ENCODE results near the gene GNMT.

GNMT gene

GRCh38 chr6:42935322-42935721 is 25.2 kb upstream of the GNMT start:
- ChIA-PET CTCF (no interaction called here), POLR2A (no interaction called here)
- DNase-seq (ENCODE audit: extremely low spot score), result no peak
- TF ChIP-seq CTBP1 (IDR thresholded peaks at IDR 0.05; ENCODE audit: borderline replicate concordance), result no peak
- no peak for TF ChIP-seq HDGF (IDR thresholded peaks at IDR 0.05; ENCODE audit: borderline replicate concordance)
- TF ChIP-seq ZNF384 (IDR thresholded peaks at IDR 0.05), result no peak
- no peak for TF ChIP-seq BHLHE40 (IDR thresholded peaks at IDR 0.05; ENCODE audit: borderline replicate concordance)
- TF ChIP-seq ELF4 (IDR thresholded peaks at IDR 0.05), result no peak
- no peak for TF ChIP-seq ARNT (IDR thresholded peaks at IDR 0.05)
- TF ChIP-seq FOXM1 (IDR thresholded peaks at IDR 0.05; ENCODE audit: borderline replicate concordance), result no peak
- no peak for TF ChIP-seq TARDBP (IDR thresholded peaks at IDR 0.05)
- TF ChIP-seq FOXK2 (IDR thresholded peaks at IDR 0.05), result no peak
- no peak for TF ChIP-seq L3MBTL2 (conservative IDR thresholded peaks at IDR 0.05)
- TF ChIP-seq FOXA1 (IDR thresholded peaks at IDR 0.05), result no peak

GRCh38 chr6:42936398-42936797 is 24.2 kb upstream of the GNMT start:
- POLR2A ChIA-PET, result no interaction called here
- CTCF ChIA-PET, result no interaction called here
- no peak for DNase-seq (ENCODE audit: extremely low spot score)
- TF ChIP-seq SUZ12 (IDR thresholded peaks at IDR 0.05) (no peak), L3MBTL2 (conservative IDR thresholded peaks at IDR 0.05) (no peak), NFRKB (IDR thresholded peaks at IDR 0.05) (no peak), BHLHE40 (IDR thresholded peaks at IDR 0.05; ENCODE audit: borderline replicate concordance) (no peak), FOXM1 (IDR thresholded peaks at IDR 0.05; ENCODE audit: borderline replicate concordance) (no peak), FOXA1 (IDR thresholded peaks at IDR 0.05) (no peak)

DNA sequence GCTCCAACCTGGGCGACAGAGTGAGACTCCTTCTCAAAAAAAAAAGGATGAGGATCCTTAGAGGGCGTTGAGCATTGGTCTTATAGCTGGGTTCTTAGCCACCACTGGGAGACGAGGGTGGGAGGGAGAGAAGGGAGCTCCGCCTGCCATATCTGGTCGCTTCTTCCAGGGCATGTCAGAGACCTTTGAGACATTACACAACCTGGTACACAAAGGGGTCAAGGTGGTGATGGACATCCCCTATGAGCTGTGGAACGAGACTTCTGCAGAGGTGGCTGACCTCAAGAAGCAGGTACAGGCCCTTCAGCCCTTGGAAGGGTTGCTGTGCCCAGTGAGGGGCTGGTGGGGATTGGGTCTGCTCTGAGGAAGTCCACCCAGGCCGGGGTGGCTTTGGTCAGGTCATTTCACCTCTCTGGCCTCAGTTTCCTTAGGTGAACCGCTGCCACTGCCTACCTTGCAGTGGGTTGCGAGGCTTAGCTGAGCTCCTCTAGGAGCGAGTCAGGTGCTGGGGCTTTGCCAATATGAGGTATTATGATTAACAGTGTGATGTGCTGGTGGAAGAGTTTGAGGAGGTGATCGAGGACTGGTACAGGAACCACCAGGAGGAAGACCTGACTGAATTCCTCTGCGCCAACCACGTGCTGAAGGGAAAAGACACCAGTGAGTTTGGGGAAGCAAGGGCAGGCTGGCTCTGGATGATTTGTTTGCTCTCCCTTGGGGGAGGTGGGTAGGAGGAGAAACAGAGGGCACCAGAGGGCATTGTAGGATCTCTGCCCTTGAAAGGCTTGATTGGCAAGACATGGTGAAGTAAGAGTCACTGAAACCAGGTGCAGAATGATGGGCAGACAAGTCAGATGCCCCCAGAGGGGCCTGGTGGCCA is 22.8 kb upstream of the GNMT start:
- no peak for DNase-seq (ENCODE audit: extremely low spot score)
- ChIA-PET POLR2A (interaction anchor here (0.9 kb wide), 1 partner anchor 46 kb away, joined by 5 read pairs; no protein-coding TSS in a partner anchor), CTCF (no interaction called here)
- TF ChIP-seq FOXM1 (IDR thresholded peaks at IDR 0.05; ENCODE audit: borderline replicate concordance) (no peak), FOXK2 (IDR thresholded peaks at IDR 0.05) (no peak), ARNT (IDR thresholded peaks at IDR 0.05) (no peak), TARDBP (IDR thresholded peaks at IDR 0.05) (no peak), BHLHE40 (IDR thresholded peaks at IDR 0.05; ENCODE audit: borderline replicate concordance) (no peak), L3MBTL2 (conservative IDR thresholded peaks at IDR 0.05) (no peak), LEF1 (IDR thresholded peaks at IDR 0.05; ENCODE audit: borderline replicate concordance) (no peak), FOXA1 (IDR thresholded peaks at IDR 0.05) (no peak), CTBP1 (IDR thresholded peaks at IDR 0.05; ENCODE audit: borderline replicate concordance) (no peak), PKNOX1 (IDR thresholded peaks at IDR 0.05) (no peak), HDGF (IDR thresholded peaks at IDR 0.05; ENCODE audit: borderline replicate concordance) (no peak), SP1 (IDR thresholded peaks at IDR 0.05) (no peak), ELF4 (IDR thresholded peaks at IDR 0.05) (no peak)

DNA sequence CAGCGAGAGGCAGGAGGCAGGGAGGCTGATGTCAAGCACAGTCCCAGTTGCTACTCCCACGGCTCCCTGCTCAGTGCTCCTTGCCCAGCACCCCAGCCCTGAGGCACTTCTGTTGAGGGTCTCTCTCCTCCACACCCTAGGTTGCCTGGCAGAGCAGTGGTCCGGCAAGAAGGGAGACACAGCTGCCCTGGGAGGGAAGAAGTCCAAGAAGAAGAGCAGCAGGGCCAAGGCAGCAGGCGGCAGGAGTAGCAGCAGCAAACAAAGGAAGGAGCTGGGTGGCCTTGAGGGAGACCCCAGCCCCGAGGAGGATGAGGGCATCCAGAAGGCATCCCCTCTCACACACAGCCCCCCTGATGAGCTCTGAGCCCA is 22.1 kb upstream of the GNMT start:
- CTCF ChIA-PET, result no interaction called here
- no peak for TF ChIP-seq BHLHE40 (IDR thresholded peaks at IDR 0.05; ENCODE audit: borderline replicate concordance)
- no peak for TF ChIP-seq NFRKB (IDR thresholded peaks at IDR 0.05)
- TF ChIP-seq ZNF384 (IDR thresholded peaks at IDR 0.05), result no peak
- TF ChIP-seq L3MBTL2 (conservative IDR thresholded peaks at IDR 0.05), result no peak
- TF ChIP-seq FOXK2 (IDR thresholded peaks at IDR 0.05), result no peak
- no peak for TF ChIP-seq SP1 (IDR thresholded peaks at IDR 0.05)
- no peak for TF ChIP-seq PKNOX1 (IDR thresholded peaks at IDR 0.05)
- TF ChIP-seq CTBP1 (IDR thresholded peaks at IDR 0.05; ENCODE audit: borderline replicate concordance), result no peak
- TF ChIP-seq TARDBP (IDR thresholded peaks at IDR 0.05), result no peak
- TF ChIP-seq HDGF (IDR thresholded peaks at IDR 0.05; ENCODE audit: borderline replicate concordance), result no peak
- TF ChIP-seq SUZ12 (IDR thresholded peaks at IDR 0.05), result no peak
- TF ChIP-seq ARNT (IDR thresholded peaks at IDR 0.05), result no peak
- TF ChIP-seq LEF1 (IDR thresholded peaks at IDR 0.05; ENCODE audit: borderline replicate concordance), result no peak
- TF ChIP-seq FOXA1 (IDR thresholded peaks at IDR 0.05), result no peak
- no peak for TF ChIP-seq FOXM1 (IDR thresholded peaks at IDR 0.05; ENCODE audit: borderline replicate concordance)
- no peak for TF ChIP-seq ELF4 (IDR thresholded peaks at IDR 0.05)
- POLR2A ChIA-PET, result interaction anchor here (0.8 to 3.1 kb wide), 2 partner anchors 9 to 40 kb away, joined by 3 to 31 read pairs; partner anchors contain the start of genes CNPY3 and PEX6
- DNase-seq (ENCODE audit: extremely low spot score), result no peak

DNA sequence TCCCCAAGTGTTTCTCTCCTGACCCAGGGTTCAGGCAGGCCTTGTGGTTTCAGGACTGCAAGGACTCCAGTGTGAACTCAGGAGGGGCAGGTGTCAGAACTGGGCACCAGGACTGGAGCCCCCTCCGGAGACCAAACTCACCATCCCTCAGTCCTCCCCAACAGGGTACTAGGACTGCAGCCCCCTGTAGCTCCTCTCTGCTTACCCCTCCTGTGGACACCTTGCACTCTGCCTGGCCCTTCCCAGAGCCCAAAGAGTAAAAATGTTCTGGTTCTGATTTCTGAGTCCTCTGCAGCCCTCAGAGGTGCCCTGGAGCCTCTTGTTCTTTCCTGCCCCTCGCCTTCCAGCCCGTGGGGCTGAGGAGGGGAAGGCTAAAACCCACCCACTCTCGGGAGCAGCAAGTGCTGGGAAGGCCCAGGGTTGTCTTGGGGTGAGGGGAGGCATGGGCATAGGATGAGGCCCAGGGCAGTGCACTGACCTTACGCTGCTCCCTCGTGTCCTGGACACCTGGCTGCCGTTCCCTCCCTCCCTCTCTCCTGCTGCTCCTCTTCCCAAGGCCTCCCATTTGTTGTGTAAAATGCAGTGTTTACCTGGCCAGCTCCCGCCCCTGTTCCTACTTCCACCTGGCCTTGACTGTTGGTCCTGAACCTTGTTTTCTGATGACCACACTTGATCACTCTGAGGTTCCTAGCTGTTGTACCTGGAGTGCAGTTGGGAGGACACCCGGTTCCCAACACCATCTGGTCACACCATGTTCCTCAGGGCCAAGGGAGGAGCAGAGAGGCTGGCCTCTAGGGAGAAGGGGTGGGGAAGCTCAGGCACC is 21.4 kb upstream of the GNMT start:
- no peak for TF ChIP-seq NFRKB (IDR thresholded peaks at IDR 0.05)
- CTCF ChIA-PET, result no interaction called here
- no peak for DNase-seq (ENCODE audit: extremely low spot score)
- POLR2A ChIA-PET, result interaction anchor here (0.8 to 3.1 kb wide), 2 partner anchors 10 to 39 kb away, joined by 3 to 31 read pairs; partner anchors contain the start of genes CNPY3 and PEX6

GRCh38 chr6:42939810-42940167 is 20.8 kb upstream of the GNMT start:
- POLR2A ChIA-PET, result interaction anchor here (3.1 kb wide), 1 partner anchor 10 kb away, joined by 31 read pairs; the partner anchor contains the start of gene CNPY3

More at GRCh38 chr6:42939810-42940167, 20.8 kb upstream of the GNMT start:
- CTCF ChIA-PET, result no interaction called here
- no peak for DNase-seq (ENCODE audit: extremely low spot score)
- TF ChIP-seq ARNT (IDR thresholded peaks at IDR 0.05) (no peak), FOXK2 (IDR thresholded peaks at IDR 0.05) (no peak), L3MBTL2 (conservative IDR thresholded peaks at IDR 0.05) (no peak), ELF4 (IDR thresholded peaks at IDR 0.05) (no peak), FOXM1 (IDR thresholded peaks at IDR 0.05; ENCODE audit: borderline replicate concordance) (no peak), NFRKB (IDR thresholded peaks at IDR 0.05) (no peak), ZNF384 (IDR thresholded peaks at IDR 0.05) (no peak), TARDBP (IDR thresholded peaks at IDR 0.05) (no peak)
